ENCODE measurements around the gene VSIG4.

Gene VSIG4

GRCh38 chrX:66020631-66021334, 19.1 kb downstream of the VSIG4 start:
- no peak overlapping the region for H2AFZ ChIP-seq (ENCODE audit: low read depth, low read length)

GRCh38 chrX:66019974-66020373, 19.9 kb downstream of the VSIG4 start:
- Histone ChIP-seq H3K27ac (ENCODE audit: low read length) (no peak overlapping the region), H3K9me3 (ENCODE audit: insufficient read depth, low read length, severe bottlenecking) (no peaks in the 10 kb centered on the region), H3K27me3 (ENCODE audit: insufficient read depth, low read length, poor library complexity) (no peaks in the 10 kb centered on the region), H4K20me1 (ENCODE audit: insufficient read depth, low read length) (no peaks in the 10 kb centered on the region), H3K36me3 (ENCODE audit: insufficient read depth, low read length) (no peaks in the 10 kb centered on the region), H3K9ac (ENCODE audit: low read depth, low read length) (no peak overlapping the region), H3K4me2 (ENCODE audit: insufficient read depth, low read length) (no peak overlapping the region), H3K79me2 (ENCODE audit: insufficient read depth, low read length) (no peaks in the 10 kb centered on the region), H3K4me3 (ENCODE audit: low read depth in 1 of 2, low read length in 2 of 2) (no peak overlapping the region), H3K4me1 (ENCODE audit: insufficient read depth, low read length) (peaks cover 34% of the 10 kb centered on the region), H2AFZ (ENCODE audit: low read depth, low read length) (no peak overlapping the region)
- no peak for TF ChIP-seq CTCF (IDR thresholded peaks at IDR 0.05; ENCODE audit: borderline replicate concordance, extremely low read depth, low read length, poor library complexity, severe bottlenecking)
- no peak for TF ChIP-seq EZH2 (IDR thresholded peaks at IDR 0.05; ENCODE audit: borderline replicate concordance, low read depth, low read length, severe bottlenecking)
- DNase-seq (no peak), ATAC-seq (ENCODE audit: insufficient read depth, low read depth) (no peak)

More at GRCh38 chrX:66020631-66021334, 19.1 kb downstream of the VSIG4 start:
- H3K9ac ChIP-seq (ENCODE audit: low read depth, low read length): no peak overlapping the region
- H3K79me2 ChIP-seq (ENCODE audit: insufficient read depth, low read length): no peaks in the 10 kb centered on the region
- no peak for ATAC-seq (ENCODE audit: insufficient read depth, low read depth)
- H3K27ac ChIP-seq (ENCODE audit: low read length): no peak overlapping the region
- no peaks in the 10 kb centered on the region for H3K27me3 ChIP-seq (ENCODE audit: insufficient read depth, low read length, poor library complexity)
- H3K4me3 ChIP-seq (ENCODE audit: low read depth in 1 of 2, low read length in 2 of 2): no peak overlapping the region
- no peaks in the 10 kb centered on the region for H3K9me3 ChIP-seq (ENCODE audit: insufficient read depth, low read length, severe bottlenecking)
- H3K4me2 ChIP-seq (ENCODE audit: insufficient read depth, low read length): no peak overlapping the region
- TF ChIP-seq EZH2 (IDR thresholded peaks at IDR 0.05; ENCODE audit: borderline replicate concordance, low read depth, low read length, severe bottlenecking) (no peak), CTCF (IDR thresholded peaks at IDR 0.05; ENCODE audit: borderline replicate concordance, extremely low read depth, low read length, poor library complexity, severe bottlenecking) (no peak)
- peaks cover 26% of the 10 kb centered on the region for H3K4me1 ChIP-seq (ENCODE audit: insufficient read depth, low read length)
- no peaks in the 10 kb centered on the region for H4K20me1 ChIP-seq (ENCODE audit: insufficient read depth, low read length)
- DNase-seq: no peak
- H3K36me3 ChIP-seq (ENCODE audit: insufficient read depth, low read length): no peaks in the 10 kb centered on the region

GRCh38 chrX:66019310-66019652, 20.6 kb downstream of the VSIG4 start:
- Histone ChIP-seq H3K27ac (ENCODE audit: low read length) (no peak overlapping the region), H3K36me3 (ENCODE audit: insufficient read depth, low read length) (no peaks in the 10 kb centered on the region), H3K9me3 (ENCODE audit: insufficient read depth, low read length, severe bottlenecking) (no peaks in the 10 kb centered on the region), H3K79me2 (ENCODE audit: insufficient read depth, low read length) (no peaks in the 10 kb centered on the region), H3K4me2 (ENCODE audit: insufficient read depth, low read length) (no peak overlapping the region), H3K27me3 (ENCODE audit: insufficient read depth, low read length, poor library complexity) (no peaks in the 10 kb centered on the region), H3K4me1 (ENCODE audit: insufficient read depth, low read length) (peaks cover 41% of the 10 kb centered on the region), H3K4me3 (ENCODE audit: low read depth in 1 of 2, low read length in 2 of 2) (no peak overlapping the region), H2AFZ (ENCODE audit: low read depth, low read length) (no peak overlapping the region), H4K20me1 (ENCODE audit: insufficient read depth, low read length) (no peaks in the 10 kb centered on the region), H3K9ac (ENCODE audit: low read depth, low read length) (no peak overlapping the region)
- DNase-seq: no peak
- TF ChIP-seq EZH2 (IDR thresholded peaks at IDR 0.05; ENCODE audit: borderline replicate concordance, low read depth, low read length, severe bottlenecking) (no peak), CTCF (IDR thresholded peaks at IDR 0.05; ENCODE audit: borderline replicate concordance, extremely low read depth, low read length, poor library complexity, severe bottlenecking) (no peak)
- no peak for ATAC-seq (ENCODE audit: insufficient read depth, low read depth)
